NOMO-1 treated with dmso at 0.1 percent for 144 hours (cell line): Measurements from ENCODE around the gene TSPO.

Source experiments
- DNase-seq: peaks from one replicate; lab custom pipeline; 2025; ENCODE audit not compliant: unreplicated experiment; lab: John Stamatoyannopoulos, UW

The TSPO gene

DNA sequence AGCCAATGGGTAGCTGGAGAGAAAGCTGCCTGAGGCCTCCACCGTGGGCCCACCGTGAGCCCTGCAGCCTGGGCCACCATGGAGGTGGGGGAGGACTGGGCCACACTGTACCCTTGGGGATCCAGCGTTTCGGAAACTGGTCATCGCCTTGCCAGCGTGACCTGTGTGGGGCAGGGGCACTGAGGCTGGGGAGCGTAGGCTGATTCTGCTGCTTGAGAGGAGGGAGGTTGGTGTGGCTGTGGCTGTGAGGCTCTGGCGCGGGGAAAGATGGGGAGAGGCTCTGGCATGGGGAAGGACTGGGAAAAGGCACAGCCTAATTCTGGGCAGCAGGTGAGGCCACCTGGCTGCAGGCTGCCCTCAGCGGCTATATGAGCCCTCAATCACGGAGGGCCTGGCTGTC, 48.2 kb downstream of the TSPO start:
- DNase-seq = no peak

DNA sequence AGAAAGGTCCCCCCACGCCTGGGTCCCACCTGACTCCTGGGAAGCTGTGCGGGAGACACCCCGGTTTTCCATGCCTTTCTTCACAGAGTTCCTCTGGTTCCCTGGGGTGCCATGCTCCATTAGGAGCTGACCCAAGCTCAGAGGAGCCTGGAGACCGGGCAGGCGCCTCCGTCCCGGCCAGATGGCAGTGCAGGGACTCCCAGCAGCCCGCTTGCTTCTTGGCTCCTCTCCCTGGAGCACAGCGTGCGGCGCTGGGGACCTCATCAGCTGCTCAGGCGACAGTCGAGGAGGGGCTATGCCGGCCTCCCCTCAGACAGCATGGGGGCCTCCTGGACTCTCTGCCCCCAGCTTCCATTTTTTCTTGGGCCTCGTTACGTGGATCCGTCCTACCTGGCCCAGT, 48.7 kb downstream of the TSPO start:
- no peak for DNase-seq

DNA sequence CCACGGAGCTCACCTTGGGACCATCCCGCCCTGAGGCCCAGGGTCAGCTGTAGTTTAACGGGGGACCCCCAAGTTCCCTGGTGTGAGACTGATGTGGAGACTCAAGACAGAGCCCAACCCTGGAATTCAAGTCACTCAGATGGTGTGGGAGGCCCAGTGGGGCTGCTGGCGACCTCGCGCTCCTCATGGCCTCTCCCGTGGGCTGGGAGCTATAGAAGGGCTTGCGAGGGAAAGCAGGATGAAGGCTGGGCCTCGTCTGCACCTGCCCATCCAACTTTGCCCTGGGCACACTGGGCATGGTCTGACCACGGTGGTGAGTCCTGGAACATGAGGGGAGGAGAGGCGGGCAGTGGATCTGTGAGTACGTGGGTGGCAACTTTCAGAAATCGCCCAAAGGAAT, 49.2 kb downstream of the TSPO start:
- DNase-seq = no peak

DNA sequence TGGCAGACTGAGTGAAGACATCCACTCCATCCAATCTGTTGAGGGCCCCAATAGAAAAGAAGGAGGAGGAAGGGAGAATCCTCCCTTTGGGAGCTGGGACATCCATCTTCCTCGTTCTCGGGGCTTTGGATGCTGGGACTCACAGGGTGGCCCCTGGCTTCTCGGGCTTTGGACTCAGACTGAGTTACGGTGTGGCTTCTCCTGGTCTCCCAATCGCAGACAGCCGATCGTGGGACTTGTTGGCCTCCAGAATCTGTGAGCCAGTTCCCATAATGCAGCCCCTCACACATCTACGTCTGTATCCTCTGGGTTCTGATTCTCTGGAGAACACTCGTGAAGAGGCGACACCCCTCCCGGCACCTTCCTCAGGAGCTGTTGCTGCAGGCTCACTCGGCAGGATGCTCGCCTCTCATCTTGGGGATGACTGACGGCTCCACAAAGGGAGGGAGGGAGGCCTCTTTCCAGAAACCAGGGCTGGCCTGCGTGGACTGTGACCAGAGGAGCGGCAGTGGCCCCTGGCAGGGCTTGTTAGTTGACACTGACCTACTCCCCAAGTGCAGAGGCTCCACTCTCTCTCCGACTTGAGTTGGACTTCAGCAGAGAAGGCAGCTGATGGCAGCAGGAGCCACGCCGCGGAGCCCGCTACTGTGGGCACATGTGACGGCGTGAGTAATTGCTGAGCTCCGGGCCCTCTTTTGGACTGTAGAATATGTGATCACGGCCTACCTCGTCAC, 50.3 kb downstream of the TSPO start:
- no peak for DNase-seq

DNA sequence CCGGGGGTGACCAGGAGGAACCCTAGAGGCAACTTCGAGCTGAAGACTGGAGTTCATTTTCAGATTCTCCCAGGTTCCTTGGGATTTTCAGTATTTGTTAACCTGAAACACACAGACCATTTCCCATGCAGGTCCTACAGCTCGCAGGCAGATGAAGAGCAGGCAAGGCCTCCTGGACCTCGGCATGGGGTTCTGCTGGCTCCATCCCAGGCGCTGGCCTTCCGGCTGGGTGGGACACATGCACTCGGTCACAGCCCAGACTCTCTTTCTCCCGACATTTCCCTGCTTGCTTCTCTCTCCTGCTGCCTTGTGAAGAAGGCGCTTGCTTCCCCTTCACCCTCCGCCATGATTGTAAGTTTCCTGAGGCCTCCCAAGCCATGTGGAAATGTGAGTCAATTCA, 51.0 kb downstream of the TSPO start:
- DNase-seq = no peak

DNA sequence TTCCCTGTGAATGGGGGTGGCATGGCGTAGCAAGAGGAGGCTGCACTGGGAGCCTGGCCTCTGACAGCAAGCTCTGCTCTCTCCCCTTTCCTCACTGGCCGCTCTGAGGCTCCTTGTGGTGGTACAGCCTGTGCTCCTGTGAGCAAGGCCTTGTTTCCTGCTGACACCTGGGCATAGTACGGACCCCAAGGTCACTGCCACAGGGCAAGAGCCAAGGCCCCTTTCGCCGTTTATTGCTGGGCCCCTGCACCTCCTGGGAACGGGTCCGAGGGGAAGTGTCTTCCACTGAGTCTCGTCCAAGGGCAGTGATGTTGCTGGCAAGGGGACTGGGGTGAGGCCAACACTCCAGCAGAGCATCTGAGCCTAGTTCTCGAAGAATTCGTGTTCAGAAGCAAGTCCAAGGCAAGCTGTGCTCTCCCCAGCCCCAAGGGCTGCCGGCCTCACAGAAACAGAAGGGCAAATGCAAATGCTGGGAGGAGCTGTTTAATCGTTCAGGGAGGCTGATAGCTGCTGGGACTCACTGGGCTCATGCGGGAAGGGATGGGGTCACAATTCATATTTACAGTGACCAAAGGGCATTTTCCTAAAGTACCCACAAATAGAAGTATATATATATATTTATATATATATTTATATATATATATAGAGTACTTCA, 51.5 kb downstream of the TSPO start:
- no peak for DNase-seq

DNA sequence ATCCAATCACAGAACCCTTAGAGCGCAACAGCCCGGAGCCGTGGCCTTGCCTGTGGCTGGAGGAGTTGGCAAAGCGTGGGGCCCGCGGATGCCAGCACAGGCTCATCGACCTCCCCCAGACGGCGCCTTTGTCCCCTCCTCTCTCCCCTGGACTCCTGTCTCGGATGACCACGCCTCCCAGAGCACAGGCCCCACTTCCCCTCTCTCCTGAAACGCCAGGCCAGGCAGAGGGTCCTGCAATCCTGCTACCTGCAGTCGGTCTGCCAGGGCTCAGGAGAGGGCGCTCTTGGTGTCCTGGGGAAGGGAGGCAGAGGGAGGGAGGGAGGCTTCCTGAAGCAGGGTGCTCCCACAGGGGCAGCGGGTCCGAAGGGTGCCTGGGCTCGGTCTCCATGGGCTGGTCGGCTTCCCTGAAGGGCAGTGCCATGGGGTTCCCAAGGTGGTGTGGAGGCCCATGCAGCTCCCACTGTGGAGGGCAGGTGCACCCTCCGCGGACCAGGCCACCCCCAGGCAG, 52.2 kb downstream of the TSPO start:
- DNase-seq = no peak

DNA sequence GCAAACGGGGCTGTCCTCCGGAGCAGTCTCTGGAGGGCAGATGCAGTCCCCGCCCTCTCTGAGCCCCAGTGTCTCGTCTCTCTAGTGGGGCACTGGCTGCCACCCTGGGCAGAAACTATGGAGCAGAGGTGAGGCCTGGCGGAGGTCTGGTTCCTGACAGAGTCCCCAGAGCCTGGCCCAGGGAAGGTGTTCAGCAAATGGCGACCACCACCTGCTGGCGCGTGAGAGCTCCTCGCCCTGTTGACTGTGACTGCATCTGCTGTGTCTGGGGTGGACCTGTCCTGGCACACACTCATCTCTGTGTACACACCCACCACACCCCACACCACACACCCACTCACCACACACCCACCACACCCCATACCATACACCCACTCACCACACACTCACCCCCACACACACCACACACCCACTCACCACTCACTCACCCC, 53.9 kb downstream of the TSPO start:
- DNase-seq = no peak

DNA sequence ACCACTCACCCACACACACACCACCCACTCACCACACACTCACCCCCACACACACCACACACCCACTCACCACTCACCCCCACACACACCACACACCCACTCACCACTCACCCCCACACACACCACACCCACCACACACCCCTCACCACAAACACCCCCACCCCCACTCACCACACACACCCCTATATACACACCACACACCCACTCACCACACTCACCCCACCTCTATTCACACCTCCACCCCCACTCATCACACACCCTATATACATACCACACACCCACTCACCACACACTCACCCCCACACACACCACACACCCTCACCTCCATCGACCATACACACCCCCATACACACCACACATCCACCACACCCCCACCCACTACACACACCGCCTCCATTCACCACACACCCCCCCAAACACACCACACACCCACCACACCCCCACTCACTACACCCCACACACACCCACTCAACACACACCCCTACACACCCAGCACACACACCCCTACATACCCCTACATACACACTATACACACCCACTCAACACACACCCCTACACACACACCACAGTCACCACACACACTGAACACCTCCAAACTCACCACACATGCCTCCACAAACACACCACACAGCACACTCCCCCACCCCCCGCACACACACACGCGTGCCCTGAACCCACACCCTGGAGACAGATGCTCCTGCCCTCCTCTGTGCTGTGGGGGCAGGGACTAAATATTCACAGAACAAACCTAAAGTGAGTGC, 54.6 kb downstream of the TSPO start:
- no peak for DNase-seq

DNA sequence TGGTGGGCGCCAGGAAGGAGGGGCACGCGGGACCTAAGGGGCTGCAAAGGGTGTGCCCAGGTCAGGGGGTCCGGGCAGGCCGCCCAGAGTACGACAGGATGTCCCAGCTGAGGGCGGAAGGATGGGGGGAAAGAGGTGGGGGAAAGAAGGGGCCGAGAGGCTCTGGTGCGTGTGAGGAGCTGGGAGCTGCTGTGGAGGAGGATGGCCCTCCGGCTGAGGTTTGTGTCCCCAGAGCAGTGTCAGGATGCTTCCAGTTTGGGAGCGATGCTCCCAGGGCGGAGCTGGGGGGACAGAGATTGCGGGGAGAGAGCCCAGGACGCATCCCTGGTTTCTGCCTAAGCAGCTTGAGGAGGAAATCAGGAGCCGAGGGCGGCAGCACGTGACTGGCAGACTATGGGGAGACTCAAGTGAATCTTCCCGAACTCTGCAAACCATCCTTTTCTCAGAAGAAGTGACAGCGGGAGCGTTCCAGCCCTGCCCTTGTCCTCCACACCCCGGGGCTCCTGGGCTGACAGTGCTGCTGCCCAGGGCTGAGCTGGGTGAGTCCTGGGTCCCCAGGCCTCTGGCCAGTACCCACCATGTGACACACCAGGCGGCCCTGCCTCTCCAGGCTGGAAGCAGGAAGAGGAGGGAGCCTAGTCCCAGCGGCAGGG, 55.3 kb downstream of the TSPO start:
- DNase-seq = no peak

DNA sequence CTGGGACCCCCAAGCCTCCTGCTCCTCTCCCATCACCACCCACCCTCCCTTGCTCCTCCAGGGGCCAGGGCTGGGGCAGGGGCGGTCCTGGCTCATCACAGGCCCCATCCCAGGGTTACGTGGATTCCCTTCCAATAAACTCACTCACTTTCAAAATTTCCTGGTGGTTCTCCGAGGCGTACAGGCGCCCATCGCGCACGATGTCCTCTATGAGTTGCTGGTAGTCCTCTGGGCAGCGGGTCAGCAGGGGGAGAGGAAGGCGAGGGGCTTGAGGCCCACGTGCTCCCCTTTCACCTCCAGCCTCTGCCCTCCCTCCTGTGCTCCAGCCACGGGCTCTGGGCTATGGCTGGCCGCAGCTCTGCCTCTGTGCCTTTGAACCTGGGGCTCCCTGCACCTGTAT, 56.0 kb downstream of the TSPO start:
- no peak for DNase-seq

DNA sequence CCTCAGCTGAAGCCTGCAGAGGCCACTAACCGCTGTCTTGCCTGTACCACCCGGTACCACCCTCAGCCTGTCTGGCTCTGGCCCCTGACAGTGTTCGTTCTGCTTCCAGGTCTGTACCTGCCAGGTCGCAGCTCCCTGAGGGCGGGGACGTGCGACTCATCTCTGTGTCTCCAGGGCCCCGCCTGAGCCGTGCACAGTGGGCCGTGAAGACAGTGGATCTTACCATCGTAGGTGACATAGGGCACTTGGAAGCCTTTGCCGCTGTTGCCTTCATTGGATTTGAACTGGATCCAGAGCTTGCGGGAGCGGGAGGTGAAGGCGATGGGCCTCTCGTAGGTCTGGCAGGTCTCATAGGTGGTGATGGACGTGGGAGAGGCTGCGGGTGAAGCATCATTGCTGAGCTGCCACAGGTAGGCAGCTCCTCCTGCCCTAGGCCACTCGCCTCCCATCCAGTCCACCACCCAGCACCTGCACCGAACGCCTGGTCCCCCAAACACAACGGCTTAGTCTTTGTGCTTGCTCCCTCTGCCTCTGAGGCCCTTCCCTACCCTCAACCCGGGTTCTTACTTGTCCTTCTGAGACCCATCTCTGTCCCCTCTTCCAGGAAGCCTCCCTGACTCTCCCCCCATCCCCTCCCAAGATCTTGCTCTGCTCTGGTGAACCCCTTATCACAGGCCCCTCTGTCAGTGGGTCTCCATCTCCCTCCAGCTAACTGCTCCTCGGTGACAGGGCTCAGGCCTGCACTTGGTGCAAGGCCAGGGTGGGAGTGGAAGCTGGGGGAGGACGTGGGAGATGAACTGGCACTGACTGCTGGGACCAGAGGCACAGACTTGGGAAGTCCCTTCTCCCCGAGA, 56.7 kb downstream of the TSPO start:
- DNase-seq = no peak

DNA sequence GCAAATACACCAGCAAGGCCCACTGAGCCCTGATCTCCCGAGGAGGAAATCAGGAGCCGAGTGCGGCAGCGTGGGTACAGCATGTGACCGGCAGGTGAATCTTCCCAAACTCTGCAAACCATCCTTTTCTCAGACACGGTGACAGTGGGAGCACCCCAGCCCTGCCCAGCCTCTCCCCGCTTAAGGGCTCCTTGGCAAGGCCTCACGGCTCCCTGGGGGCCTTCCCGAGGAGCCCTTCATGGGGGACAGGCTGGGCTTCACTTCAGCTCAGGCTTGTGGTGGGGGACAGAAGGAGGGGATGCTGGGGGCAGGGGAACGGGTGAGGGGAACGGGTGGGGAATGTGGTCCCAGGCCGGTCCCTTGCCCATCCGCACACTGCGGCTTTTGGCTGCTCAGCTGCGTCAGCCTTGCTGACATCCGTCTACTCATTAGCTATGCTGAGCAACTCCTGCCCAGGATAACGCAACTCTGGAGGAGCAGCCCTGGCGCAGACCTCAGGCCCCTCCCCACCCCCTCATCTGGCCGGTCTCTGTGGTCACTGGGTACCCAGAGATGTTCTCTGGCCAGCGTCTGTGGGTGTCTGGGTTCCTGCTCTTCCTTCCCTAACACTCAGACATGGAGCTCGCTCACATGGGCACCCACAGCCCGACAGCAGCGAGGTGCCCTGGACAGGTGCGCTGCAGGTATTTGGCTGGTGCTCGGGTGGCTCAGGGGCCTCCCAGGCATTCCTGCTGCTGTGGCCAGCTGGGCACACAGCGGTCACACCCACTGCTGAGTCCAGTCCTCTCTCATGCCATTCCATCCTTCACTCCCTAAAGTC, 57.6 kb downstream of the TSPO start:
- no peak for DNase-seq

DNA sequence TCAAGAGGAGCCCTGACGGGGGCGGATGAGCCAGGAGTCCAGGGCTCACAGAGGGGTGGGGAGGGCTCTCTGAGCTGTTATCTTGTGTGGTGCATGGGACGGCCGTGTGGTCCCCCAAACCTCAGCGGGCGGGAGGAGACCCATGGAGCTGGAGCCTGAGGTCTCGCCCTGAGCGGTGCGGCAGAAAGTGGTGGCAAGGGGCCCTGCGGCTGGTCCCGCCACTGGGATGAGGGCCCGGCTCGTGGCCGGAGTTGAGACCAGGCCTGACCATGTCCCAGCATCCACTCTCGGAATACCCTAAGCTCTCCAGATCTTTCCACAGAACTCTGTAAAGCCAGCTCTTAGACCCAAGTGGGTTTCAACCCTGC, 58.1 kb downstream of the TSPO start:
- DNase-seq = no peak

DNA sequence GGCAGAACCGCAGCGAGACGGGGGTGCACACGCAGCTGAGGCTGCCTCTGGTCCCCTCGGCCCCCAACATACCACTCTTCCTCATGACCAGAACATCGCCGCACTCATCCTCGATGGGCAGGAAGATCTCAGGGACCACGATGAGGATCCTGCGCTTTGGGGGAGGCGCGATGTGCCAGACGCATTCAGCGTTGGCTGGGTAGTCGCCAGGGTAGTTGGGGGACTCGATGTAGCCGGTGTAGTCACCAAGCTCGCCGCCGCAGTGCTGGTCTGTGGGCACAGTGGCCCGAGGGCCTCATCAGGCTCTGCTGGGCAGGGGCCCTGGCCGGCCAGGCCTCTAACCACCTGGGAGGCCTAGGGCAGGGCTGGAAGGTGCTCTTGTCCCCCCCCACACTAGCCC, 58.6 kb downstream of the TSPO start:
- DNase-seq = no peak

DNA sequence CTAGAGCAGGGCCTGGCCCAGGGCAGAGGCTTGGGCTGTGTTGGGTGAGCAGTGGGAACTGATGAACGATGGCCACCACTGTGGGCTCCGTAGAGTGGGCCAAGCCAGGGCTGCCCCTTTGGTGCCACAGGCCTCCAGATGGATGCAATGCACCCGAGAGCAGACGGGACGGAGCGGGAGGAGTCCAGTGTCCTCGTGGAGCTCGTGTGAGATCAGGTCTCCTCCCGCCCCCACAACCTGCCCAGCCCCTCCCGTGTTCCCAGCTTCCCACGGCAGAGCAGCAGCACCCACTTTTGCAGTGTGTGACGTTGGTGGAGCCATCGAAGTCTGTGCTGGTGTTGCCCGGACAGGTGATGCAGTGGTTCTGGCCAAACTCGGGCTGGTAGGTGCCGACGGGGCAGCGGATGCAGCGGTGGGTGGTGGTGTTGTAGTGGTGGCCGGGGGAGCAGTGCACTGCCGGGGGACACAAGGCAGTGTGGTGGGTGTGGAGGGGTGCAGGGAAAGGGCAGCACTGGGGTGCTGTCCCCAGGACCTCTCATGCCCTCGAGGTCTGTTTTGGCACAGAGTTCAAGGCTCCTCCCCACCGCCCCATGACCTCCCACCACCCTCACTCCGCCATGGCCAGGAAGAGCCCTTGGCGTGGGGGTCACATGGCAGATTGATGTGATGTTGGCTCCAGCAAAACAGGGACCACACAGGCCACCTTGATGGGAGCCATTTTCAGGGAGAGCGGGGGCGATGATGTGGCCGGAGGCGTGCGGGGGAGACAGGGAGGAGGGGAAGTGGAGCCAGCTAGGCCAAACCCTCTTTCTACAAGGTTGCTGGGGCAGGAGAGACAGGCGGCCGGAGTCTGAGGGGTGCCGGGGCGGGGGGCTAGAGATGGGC, 59.5 kb downstream of the TSPO start:
- no peak for DNase-seq

DNA sequence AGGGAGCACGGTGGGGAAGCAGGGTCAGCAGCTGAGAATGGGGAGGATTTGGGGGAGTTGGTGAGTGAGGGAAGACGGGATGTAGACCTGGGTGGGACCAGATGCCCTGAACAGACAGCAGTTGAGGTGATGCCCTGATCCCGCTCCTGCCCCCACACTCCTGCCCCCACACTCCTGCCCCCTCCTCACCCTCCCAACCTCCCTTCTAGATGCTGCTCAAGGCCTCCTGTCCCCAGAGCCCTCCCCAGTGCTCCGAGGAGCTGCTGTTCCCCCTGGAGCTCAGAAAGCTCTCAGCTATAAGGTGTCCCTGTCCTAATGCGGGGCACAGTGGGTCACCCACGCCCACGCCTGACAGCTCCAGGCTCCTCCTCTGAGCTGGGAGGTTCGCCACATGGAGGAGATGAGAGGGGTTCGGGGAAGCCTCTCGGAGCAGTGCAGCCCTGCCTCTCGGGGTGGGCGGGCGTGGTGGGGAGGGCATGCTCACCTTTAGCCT, 60.6 kb downstream of the TSPO start:
- no peak for DNase-seq

DNA sequence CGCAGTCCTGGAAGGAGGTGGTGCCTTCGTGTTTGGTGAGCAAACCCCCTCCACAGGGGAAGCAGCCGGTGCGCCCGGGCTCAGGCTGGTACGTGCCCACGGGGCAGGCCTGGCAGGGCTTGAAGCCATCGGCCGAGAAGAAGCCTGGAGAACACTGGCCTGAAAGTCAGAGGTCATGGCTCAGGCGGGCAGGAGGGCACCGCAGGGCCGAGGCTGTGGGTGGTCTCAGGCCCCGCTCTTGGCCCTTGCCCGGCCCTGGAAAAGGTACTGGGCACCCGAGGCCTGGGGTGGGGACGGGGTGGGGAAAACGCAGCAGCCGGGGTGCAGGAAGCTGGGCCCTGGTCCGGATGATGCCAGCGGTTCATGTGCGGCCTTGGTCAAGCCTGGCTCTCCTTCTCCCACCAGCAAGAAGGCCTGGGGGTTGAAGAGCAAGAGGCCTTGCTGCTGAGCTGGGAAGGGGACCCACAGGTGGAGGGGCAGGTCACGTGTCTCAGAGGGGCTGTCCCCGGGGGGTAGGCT, 61.1 kb downstream of the TSPO start:
- no peak for DNase-seq
